ENCODE data around the gene CHCHD4.

GRCh38 chr3:14145670-14146380, 21.2 kb upstream of the CHCHD4 start:
- TF ChIP-seq POLR2A (IDR thresholded peaks at IDR 0.05), result no peak
- no peak for TF ChIP-seq CTCF (IDR thresholded peaks at IDR 0.05)

Data from right lobe of liver (tissue), 4 donors.